Stimulated activated CD8-positive, alpha-beta memory T cell treated with anti-CD3 and anti-CD28 coated beads, Interleukin-4, amount 100 ng/mL, for 4 hours (primary cell): ENCODE results near the gene SNX13.
"Not testable (repeated sequence)": the region's sequence is repeated elsewhere in the genome, so short reads cannot be mapped to it uniquely, and the experiment has no call there.

Experiments used
- DNase-seq, 2 donors: peaks; one replicate each; pipeline ENCODE4 v3.0.0-alpha.2; 2020; ENCODE audit warnings: low read depth in 2 of 2, low spot score in 1 of 2

Gene SNX13

DNA sequence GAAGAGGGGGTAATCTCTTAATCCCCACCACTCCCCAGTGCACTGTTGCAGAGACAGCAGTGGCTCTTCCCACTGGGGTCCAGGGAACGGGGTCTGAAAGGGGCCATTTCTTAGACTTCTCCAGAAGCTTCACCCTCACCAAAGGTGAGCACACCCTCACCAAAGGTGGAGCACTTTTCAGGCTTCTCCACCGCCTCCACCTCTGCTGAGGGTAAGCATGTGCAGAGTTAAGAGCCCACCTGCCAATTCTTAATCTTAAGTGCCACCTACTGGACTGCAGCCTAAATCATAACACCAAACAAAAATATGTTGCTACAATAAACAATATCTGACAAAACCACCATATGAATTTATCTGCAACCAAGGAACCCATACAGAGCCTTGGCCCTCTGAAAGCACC, 27.0 kb downstream of the SNX13 start:
- DNase-seq, result no peak

DNA sequence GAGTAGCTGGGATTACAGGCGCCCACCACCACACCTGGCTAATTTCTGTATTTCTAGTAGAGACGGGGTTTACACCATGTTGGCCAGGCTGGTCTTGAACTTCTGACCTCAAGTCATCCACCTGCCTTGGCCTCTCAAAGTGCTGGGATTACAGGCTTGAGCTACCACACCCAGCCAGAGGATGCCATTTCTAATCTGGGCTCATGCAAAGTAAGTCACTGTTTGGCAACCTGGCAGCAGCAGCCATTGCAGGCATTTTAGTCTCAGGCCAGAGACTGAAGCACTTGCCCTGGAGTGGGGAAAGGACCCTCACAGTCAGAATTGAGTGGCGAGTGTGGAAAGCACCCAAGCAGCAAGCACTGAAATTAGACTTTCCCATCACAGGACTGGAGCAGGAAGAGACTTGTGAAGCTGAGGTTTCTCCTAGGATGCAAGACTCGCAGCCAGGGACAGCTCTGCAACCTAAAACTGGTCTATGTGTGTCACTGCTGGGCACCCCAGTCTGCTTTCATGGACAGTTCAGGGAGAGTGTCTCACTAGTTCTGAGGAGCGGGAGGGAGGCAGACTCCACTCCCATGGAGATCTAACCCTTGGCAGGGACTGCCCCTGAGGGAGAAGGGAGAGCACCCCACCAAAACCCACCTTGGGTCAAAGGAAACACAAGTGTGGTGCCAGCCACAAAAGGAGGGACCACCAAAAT, 27.6 kb downstream of the SNX13 start:
- no peak for DNase-seq

GRCh38 chr7:17912050-17912449, 28.2 kb downstream of the SNX13 start:
- no peak for DNase-seq

GRCh38 chr7:17910377-17910776, 29.9 kb downstream of the SNX13 start:
- no peak for DNase-seq

DNA sequence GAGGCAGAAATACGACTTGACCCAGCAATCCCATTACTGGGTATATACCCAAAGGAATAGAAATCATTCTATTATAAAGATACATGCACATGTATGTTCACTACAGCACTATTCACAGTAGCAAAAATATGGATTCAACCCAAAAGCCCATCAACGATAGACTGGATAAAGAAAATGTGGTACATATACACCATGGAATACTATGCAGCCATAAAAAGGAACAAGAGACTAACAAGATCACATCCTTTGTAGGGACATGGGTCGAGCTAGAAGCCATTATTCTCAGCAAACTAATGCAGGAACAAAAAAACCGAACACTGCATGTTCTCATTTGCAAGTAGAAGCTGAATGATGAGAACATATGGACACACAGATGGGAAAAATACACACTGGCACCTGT, 31.0 kb downstream of the SNX13 start:
- not testable (repeated sequence) for DNase-seq

GRCh38 chr7:17907014-17907413, 33.3 kb downstream of the SNX13 start:
- no peak for DNase-seq

DNA sequence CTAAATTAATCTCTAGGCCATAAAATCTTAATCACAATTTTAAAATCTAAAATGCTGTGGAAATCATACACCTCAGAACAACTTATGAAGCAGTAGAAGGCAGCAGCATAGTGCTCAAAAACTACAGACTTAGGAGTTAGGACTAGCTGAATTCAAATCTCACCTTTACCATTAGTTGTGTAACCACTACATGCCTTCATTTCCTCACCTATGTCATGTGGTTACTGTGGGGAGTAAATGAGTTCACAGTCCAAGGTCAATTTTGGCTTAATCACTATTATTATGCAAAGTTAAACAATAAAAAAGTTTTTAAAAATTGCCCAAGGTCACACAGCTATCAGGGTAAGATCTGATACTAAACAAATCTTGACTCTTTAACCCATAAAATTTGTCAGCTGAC, 37.0 kb downstream of the SNX13 start:
- no peak for DNase-seq

GRCh38 chr7:17902599-17902998, 37.7 kb downstream of the SNX13 start:
- no peak for DNase-seq

DNA sequence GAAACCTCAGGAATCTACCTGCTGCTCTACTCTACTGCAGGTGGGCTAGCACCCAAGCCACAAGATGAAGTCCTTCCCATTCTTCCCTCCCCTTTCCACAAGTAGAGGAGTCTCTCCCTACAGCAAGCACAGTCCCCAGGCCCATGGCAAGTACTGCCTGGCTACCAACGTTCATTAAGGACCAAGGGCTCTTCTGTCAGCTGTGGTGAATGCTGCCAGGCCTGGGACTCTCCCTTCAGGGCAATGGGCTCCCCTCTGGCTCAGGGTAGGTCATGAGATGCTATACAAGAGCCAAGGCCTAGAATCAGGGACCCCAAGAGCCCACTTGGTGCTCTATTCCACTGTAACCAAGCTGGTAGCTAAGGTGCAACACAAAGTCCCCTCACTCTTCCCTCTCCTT, 39.8 kb downstream of the SNX13 start:
- DNase-seq, result no peak

- DNase-seq, result no peak
Measured at GRCh38 chr7:17898111-17898510, 42.2 kb downstream of the SNX13 start.

- DNase-seq, result no peak
Measured at GRCh38 chr7:17887286-17887685, 53.0 kb downstream of the SNX13 start.

- no peak for DNase-seq
Measured at GRCh38 chr7:17882685-17883084, 57.6 kb downstream of the SNX13 start.

DNA sequence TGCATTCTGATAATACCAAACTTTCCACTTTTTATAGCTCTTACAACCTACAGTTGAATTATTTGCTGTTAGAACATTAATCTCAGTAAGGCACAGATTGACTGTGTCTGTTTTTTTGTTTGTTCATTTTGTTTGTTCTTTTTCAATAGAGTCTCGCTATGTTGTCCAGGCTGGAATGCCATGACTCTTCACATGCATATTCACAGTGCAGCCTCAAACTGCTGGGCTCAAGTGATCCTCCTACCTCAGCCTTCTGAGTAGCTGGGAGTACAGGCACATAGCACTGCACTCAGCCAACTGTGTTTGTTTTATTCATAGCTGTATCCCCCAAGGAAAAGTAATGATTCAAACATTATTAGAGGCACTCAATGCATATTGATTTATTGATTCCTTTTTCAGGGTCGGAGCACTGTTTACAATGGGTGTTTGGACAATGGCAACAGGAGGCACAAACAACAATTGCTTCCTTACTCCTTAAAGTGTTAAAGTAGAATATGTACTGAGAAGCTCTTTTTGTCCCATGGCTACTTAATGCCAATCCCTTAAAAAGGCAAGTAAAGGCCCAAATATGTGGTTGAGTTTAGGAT, 61.1 kb downstream of the SNX13 start:
- no peak for DNase-seq

DNA sequence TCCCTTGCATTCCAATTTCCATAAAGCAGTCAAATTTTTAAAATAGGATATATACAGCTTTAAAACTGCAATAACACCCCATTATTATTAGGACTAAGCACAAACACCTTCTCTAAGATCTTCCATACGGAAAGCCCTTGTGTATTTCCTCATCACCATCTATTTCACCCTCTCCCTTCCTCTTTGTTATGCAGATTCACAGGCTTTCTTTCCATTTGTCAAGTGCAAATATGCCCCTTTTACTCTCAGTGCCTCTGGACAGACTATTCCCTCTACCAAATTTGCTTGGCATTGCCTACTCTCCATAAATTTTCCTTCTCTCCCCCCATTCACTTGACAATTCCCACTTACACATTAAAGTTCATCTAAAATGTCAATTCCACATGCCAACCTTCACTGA, 61.7 kb downstream of the SNX13 start:
- no peak for DNase-seq

DNA sequence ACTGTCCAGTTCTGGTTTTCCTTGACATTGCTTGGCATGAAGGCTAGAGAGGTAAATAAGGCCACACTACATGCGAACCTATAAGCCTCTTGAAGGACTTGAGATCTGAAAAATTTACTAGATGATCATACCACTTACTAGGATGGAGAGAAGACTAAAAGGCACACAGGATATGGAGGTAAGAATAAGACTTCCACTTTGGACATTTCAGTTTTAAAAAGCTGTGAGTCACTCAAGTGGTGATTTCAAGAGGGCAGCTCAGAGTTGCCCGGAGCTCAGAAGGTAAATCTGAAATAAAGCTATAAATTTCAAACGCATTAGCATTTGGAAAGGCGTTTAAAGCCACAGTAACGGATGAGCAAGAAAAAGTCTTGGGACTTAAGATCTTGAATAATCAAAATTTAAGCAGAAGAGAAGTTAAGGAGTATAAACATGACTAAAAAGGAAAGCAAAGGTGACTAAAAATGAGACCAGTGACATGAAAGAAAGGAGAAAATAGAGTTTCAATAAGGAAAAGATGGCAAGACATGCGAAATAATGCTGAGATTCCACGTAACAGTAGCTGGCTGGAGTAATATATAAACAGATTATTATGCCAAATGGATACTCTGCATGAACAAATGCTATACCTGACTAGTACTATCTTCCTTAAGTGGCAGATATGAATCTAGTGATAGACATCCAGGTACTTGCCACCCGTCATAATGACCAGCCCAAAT, 68.3 kb downstream of the SNX13 start:
- no peak for DNase-seq

DNA sequence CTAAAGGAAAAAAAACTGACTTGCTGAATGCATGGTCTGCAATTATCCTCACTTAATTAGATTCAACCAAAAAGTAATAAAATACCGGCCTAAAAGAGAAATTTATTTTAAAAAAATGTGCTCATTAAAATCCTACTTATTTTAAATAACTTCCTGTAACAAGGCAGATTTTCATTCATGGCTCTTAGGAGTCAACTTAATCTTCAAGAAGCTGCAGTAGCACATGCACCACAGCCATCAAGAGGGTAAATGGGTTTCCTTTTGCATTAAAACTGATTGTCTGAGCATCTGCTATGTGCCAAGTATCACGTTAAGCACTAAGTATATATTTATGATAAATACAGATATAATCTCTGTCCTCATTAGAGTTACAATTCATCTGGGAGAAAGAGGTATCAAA, 69.9 kb downstream of the SNX13 start:
- DNase-seq, result no peak

GRCh38 chr7:17863809-17864143, 76.5 kb downstream of the SNX13 start:
- DNase-seq, result no peak

- DNase-seq, result no peak
Measured at GRCh38 chr7:17863095-17863808, 77.0 kb downstream of the SNX13 start.

DNA sequence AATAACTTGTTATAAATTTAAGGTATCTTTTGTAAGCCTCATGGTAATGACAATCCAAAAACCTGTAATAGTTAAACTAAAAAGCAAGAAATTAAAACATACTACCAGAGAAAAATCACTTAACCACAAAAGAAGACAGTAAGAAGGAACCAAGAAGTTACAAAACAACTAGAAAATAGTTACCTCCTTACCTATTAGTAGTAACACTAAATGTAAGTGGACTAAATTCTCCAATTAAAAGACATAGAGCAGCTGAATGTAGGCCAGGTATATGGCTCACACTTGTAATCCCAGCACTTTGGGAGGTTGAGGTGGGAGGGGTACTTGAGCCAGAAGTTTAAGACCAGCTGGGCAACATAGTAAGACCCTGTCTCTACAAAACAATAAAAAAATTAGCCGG, 84.0 kb downstream of the SNX13 start:
- DNase-seq, result no peak

DNA sequence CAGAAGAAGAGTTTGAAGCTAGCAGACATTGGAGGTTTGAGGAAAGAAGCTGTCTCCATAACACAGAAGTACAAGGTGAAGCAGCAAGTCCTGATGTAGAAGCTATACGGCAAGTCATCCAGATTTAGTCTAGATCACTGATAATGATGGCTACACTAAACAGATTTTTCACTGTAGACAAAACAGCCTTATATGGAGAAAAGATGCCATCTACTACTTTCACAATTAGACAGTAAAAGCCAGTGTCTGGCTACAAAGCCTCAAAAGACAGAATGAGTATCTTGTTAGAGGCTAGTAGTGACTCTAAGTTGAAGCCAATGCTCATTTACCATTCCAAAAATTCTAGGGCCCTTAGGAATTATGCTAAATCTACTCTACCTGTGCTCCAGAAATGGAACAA, 85.1 kb downstream of the SNX13 start:
- DNase-seq, result no peak

GRCh38 chr7:17854261-17855047, 85.8 kb downstream of the SNX13 start:
- no peak for DNase-seq
